Measurements from ENCODE around the gene PLOD1.

Gene PLOD1

DNA sequence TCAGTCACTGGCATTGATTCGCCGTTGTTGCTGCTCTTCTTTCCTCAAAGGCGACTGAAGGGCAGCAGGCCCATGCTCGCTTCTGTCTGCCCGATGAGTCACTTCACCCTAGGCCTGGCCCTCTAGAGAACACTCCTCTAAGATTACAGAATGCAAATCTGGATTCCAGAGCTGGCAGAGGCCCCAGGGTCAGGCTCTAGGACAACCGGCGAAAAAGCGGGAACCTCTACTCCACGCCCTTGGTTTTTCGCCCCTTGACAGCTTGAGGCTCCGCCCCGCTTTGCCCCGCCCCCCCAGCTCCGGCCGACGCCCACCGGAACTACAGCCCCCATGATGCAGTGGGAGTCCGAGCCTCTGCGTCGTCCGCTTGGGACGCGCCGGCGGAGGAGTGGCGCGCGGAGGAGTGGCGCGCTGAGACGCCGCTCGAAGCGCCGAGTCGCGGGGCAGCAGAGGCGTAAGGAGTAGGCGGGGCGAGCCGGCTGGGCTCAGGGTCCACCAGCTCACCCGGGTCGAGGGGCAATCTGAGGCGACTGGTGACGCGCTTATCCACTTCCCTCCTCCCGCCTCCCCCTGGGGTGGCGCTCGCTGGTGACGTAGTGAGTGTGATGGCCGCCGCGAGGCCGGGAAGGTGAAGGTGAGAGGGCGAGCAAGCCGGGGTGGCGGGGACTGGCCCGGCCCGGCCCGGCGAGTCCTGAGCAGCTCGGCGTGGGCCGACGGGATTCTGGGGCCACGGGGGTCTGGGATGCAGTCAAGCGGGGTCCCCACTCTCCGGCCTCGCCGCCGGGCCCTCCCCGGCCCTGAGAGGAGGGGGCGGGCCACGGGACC lies 45.5 kb downstream of the PLOD1 start, which contains the start of gene MFN2 (continued):
- TF ChIP-seq ZNF585B (tag by site-specific recombination; IDR thresholded peaks at IDR 0.05) (no peak), ZNF146 (tag by site-specific recombination; IDR thresholded peaks at IDR 0.05) (peak; percentile 17; the same call in 1 of the 2 replicates), GLI2 (tag by site-specific recombination; IDR thresholded peaks at IDR 0.05; ENCODE audit: borderline replicate concordance, low read depth) (no peak), SP3 (tag by site-specific recombination; IDR thresholded peaks at IDR 0.05) (peak; percentile 98), ZNF548 (tag by site-specific recombination; IDR thresholded peaks at IDR 0.05) (no peak), ZNF311 (tag by site-specific recombination; IDR thresholded peaks at IDR 0.05; ENCODE audit: borderline replicate concordance) (no peak), ZNF521 (tag by site-specific recombination; IDR thresholded peaks at IDR 0.05) (no peak), ZNF747 (tag by site-specific recombination; IDR thresholded peaks at IDR 0.05) (no peak), ZNF664 (tag by site-specific recombination; IDR thresholded peaks at IDR 0.05) (no peak), MEIS1 (CRISPR knock-in tag; IDR thresholded peaks at IDR 0.05; ENCODE audit: borderline replicate concordance) (no peak), KLF7 (tag by site-specific recombination; IDR thresholded peaks at IDR 0.05; ENCODE audit: borderline replicate concordance) (no peak), ZNF843 (tag by site-specific recombination; IDR thresholded peaks at IDR 0.05) (peak; percentile 72; the same call in 1 of the 2 replicates), ZXDB (tag by site-specific recombination; IDR thresholded peaks at IDR 0.05) (peak; percentile 85), ZBTB7A (tag by site-specific recombination; IDR thresholded peaks at IDR 0.05; ENCODE audit: low read depth) (peak; percentile 96; the same call in 1 of the 2 replicates), ZNF175 (tag by site-specific recombination; IDR thresholded peaks at IDR 0.05) (no peak), ZFP3 (tag by site-specific recombination; IDR thresholded peaks at IDR 0.05; ENCODE audit: low read depth) (no peak), ZNF292 (tag by site-specific recombination; IDR thresholded peaks at IDR 0.05; ENCODE audit: borderline replicate concordance, low read depth) (no peak)
- TF ChIP-seq, protein P1, sequence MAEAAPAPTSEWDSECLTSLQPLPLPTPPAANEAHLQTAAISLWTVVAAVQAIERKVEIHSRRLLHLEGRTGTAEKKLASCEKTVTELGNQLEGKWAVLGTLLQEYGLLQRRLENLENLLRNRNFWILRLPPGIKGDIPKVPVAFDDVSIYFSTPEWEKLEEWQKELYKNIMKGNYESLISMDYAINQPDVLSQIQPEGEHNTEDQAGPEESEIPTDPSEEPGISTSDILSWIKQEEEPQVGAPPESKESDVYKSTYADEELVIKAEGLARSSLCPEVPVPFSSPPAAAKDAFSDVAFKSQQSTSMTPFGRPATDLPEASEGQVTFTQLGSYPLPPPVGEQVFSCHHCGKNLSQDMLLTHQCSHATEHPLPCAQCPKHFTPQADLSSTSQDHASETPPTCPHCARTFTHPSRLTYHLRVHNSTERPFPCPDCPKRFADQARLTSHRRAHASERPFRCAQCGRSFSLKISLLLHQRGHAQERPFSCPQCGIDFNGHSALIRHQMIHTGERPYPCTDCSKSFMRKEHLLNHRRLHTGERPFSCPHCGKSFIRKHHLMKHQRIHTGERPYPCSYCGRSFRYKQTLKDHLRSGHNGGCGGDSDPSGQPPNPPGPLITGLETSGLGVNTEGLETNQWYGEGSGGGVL (tag by site-specific recombination; IDR thresholded peaks at IDR 0.05), result 0 out of 2 replicates have a peak, but pooled peaks have one; percentile 29
- TF ChIP-seq, protein P2, sequence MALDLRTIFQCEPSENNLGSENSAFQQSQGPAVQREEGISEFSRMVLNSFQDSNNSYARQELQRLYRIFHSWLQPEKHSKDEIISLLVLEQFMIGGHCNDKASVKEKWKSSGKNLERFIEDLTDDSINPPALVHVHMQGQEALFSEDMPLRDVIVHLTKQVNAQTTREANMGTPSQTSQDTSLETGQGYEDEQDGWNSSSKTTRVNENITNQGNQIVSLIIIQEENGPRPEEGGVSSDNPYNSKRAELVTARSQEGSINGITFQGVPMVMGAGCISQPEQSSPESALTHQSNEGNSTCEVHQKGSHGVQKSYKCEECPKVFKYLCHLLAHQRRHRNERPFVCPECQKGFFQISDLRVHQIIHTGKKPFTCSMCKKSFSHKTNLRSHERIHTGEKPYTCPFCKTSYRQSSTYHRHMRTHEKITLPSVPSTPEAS (tag by site-specific recombination; IDR thresholded peaks at IDR 0.05), result 0 out of 2 replicates have a peak, but pooled peaks have one; percentile 11
- TF ChIP-seq, protein P3, sequence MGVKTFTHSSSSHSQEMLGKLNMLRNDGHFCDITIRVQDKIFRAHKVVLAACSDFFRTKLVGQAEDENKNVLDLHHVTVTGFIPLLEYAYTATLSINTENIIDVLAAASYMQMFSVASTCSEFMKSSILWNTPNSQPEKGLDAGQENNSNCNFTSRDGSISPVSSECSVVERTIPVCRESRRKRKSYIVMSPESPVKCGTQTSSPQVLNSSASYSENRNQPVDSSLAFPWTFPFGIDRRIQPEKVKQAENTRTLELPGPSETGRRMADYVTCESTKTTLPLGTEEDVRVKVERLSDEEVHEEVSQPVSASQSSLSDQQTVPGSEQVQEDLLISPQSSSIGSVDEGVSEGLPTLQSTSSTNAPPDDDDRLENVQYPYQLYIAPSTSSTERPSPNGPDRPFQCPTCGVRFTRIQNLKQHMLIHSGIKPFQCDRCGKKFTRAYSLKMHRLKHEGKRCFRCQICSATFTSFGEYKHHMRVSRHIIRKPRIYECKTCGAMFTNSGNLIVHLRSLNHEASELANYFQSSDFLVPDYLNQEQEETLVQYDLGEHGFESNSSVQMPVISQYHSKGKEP (tag by site-specific recombination; IDR thresholded peaks at IDR 0.05), result no peak
- TF ChIP-seq, protein P4, sequence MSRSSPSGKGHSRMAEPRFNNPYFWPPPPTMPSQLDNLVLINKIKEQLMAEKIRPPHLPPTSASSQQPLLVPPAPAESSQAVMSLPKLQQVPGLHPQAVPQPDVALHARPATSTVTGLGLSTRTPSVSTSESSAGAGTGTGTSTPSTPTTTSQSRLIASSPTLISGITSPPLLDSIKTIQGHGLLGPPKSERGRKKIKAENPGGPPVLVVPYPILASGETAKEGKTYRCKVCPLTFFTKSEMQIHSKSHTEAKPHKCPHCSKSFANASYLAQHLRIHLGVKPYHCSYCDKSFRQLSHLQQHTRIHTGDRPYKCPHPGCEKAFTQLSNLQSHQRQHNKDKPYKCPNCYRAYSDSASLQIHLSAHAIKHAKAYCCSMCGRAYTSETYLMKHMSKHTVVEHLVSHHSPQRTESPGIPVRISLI (tag by site-specific recombination; IDR thresholded peaks at IDR 0.05), result no peak
- TF ChIP-seq, protein P5, sequence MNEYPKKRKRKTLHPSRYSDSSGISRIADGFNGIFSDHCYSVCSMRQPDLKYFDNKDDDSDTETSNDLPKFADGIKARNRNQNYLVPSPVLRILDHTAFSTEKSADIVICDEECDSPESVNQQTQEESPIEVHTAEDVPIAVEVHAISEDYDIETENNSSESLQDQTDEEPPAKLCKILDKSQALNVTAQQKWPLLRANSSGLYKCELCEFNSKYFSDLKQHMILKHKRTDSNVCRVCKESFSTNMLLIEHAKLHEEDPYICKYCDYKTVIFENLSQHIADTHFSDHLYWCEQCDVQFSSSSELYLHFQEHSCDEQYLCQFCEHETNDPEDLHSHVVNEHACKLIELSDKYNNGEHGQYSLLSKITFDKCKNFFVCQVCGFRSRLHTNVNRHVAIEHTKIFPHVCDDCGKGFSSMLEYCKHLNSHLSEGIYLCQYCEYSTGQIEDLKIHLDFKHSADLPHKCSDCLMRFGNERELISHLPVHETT (tag by site-specific recombination; IDR thresholded peaks at IDR 0.05), result peak; percentile 8; the same call in 1 of the 2 replicates
- TF ChIP-seq, protein P6, sequence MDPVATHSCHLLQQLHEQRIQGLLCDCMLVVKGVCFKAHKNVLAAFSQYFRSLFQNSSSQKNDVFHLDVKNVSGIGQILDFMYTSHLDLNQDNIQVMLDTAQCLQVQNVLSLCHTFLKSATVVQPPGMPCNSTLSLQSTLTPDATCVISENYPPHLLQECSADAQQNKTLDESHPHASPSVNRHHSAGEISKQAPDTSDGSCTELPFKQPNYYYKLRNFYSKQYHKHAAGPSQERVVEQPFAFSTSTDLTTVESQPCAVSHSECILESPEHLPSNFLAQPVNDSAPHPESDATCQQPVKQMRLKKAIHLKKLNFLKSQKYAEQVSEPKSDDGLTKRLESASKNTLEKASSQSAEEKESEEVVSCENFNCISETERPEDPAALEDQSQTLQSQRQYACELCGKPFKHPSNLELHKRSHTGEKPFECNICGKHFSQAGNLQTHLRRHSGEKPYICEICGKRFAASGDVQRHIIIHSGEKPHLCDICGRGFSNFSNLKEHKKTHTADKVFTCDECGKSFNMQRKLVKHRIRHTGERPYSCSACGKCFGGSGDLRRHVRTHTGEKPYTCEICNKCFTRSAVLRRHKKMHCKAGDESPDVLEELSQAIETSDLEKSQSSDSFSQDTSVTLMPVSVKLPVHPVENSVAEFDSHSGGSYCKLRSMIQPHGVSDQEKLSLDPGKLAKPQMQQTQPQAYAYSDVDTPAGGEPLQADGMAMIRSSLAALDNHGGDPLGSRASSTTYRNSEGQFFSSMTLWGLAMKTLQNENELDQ (tag by site-specific recombination; IDR thresholded peaks at IDR 0.05; ENCODE audit: low read depth), result no peak
